Activated CD8-positive, alpha-beta memory T cell treated with anti-CD3 and anti-CD28 coated beads for 24 hours (primary cell): ENCODE data around the gene FNBP1L.

Experiments
- DNase-seq: peaks from one replicate; pipeline ENCODE4 v3.0.0-alpha.2; 2020

Gene FNBP1L

GRCh38 chr1:93447481-93448291, at the start of gene FNBP1L:
Gene FNBP1L (plus strand): TSS chr1:93448118. CDS start chr1:93448282, 164 bp downstream.
- peak; percentile 81 for DNase-seq

- no peak for DNase-seq
Observed at GRCh38 chr1:93399781-93400180, 48.1 kb upstream of the FNBP1L start.

DNA sequence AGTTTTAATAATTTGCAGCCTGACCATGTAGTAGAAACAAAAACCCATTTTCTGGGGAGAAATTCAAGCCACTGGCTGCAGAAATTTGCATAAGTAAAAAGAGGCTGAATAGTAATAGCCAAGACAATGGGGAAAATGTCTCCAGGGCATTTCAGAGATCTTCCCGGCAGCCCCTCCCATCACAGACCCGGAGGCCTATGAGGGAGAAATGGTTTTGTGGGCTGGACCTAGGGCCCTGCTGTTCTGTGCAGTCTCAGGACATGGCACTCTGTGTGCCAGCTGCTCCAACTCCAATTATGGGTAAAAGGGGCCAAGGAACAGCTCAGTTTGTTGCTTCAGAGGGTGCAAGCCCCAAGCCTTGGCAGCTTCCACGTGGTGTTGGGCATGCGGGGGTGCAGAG, 39.7 kb upstream of the FNBP1L start:
- no peak for DNase-seq

- no peak for DNase-seq
Observed at GRCh38 chr1:93411000-93411399, 36.9 kb upstream of the FNBP1L start.

GRCh38 chr1:93414749-93415148, 33.2 kb upstream of the FNBP1L start:
- no peak for DNase-seq

DNA sequence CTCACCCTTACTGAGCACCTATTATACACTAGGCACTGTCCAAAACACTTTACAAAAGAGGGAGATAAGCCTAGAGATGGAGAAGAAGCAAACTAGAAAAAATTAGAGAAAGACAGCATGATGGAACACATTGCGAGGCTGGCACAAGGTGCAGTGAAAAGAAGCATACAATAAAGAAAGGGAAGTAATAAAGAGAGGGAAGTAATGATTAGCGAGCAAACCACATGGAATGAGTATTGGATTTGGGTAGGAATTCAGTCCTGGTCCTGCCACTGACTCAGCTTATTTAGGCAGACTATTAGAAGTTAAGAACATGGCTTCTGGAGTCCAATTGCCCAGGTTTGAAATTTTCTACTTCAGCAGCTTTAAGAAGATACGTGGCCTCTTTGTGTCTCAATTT, 32.6 kb upstream of the FNBP1L start:
- no peak for DNase-seq

- DNase-seq: no peak
Observed at GRCh38 chr1:93416183-93416582, 31.7 kb upstream of the FNBP1L start.

GRCh38 chr1:93419344-93419743, 28.6 kb upstream of the FNBP1L start:
- DNase-seq: no peak

DNA sequence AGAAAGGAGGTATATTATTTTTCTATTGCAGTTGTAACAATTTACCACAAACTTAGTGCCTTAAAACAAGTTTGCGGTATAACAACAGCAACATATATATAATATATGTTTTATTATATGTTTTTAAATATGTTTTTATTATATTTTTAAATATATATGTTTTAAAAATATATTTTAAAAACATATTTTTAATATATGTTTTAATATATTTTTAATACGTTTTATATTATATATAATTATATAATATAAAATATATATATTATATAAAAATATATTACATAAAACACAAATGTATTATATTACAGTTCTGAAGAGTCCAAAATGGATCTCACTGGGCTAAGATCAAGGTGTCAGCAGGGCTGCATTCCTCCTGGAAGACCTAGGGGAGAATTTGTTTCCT, 27.5 kb upstream of the FNBP1L start:
- no peak for DNase-seq

- DNase-seq: no peak
Observed at GRCh38 chr1:93426181-93426580, 21.7 kb upstream of the FNBP1L start.

DNA sequence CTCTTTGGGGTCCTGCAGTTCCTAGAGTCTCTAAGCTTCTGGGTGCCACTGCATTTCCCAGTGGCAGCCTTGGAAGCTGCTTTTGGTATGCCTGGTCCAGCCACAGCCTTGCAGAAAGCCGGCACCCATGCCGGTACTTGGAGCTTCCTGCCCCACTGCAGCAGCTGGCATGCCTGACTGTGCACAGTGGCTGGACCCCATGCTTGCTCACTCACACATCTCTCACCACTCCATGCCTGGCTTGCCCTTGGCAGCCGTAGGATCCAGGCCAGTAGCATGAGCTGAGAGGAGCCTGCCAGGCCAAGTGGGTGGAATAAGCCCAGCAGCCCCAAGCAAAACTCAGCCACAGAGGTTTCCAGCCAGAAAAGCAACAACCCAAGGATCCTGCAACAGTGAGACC, 20.3 kb upstream of the FNBP1L start:
- DNase-seq: no peak

DNA sequence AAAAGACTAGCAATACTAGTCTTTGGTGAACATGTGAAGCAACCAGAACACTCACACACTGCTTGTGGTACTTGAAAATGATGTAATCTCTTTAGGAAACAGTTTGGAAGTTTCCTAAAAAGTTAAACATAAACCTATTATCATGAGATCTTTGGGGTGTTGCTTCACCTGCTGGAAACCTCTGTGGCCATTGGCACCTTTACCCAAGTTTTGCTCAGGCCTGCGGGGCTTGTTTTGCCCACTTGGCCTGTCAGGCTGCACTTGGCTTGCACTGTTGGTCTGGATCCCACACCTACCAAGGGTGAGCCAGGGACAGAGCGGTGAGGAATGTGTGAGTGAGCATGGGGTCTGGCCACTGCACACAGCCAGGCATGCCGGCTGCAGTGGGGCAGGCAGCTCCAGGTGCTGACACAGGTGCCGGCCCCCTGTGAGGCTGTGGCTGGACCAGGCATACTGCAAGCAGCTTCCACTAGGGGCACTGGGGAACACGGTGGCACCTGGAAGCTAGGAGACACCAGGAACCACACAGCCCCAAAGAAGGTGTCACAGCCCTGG, 14.4 kb upstream of the FNBP1L start:
- no peak for DNase-seq

- DNase-seq: no peak
Observed at GRCh38 chr1:93434088-93434487, 13.8 kb upstream of the FNBP1L start.

DNA sequence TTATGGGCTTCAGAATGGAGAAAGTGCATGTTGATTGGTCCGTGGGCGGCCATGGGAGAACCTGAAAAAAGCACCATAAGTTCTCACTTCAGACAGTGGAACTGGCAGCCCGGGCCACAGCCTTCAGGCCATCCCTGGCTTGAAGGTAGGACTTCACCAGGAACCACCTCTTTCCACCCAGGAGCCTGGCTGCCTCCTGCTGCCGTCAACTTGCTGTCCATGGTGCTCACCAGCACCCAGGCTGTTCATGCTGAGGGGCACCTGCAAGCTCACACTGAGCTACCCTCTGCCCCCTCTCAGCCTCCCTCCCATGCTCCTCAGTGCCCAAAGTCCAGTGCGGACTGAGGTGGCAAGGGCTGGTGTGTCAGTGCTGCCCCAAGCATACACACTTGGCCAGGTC, 12.9 kb upstream of the FNBP1L start:
- DNase-seq: no peak

GRCh38 chr1:93435443-93435842, 12.5 kb upstream of the FNBP1L start:
- DNase-seq: no peak

DNA sequence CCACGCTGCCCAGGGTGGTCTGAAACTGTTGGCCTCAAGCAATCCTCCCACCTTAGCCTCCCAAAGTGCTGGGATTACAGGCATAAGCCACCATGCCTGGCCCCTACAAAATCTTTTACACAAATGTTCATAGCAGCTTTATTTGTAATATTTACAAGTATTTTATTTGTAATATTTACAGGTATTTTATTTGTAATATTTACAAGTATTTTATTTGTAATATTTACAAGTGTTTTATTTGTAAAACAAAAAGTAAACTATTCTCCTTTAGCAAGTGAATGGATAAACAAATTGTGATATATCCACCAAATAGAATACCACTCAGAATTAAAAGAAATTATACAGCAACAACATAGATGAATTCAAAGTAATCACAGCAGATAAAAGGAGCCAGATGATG, 11.4 kb upstream of the FNBP1L start:
- DNase-seq: no peak

- no peak for DNase-seq
Observed at GRCh38 chr1:93437976-93438605, 9.8 kb upstream of the FNBP1L start.

GRCh38 chr1:93438716-93439115, 9.2 kb upstream of the FNBP1L start:
- DNase-seq: no peak

- no peak for DNase-seq
Observed at GRCh38 chr1:93440272-93440671, 7.6 kb upstream of the FNBP1L start.

- DNase-seq: no peak
Observed at GRCh38 chr1:93440706-93441105, 7.2 kb upstream of the FNBP1L start.

- DNase-seq: no peak
Observed at GRCh38 chr1:93441589-93441988, 6.3 kb upstream of the FNBP1L start.

DNA sequence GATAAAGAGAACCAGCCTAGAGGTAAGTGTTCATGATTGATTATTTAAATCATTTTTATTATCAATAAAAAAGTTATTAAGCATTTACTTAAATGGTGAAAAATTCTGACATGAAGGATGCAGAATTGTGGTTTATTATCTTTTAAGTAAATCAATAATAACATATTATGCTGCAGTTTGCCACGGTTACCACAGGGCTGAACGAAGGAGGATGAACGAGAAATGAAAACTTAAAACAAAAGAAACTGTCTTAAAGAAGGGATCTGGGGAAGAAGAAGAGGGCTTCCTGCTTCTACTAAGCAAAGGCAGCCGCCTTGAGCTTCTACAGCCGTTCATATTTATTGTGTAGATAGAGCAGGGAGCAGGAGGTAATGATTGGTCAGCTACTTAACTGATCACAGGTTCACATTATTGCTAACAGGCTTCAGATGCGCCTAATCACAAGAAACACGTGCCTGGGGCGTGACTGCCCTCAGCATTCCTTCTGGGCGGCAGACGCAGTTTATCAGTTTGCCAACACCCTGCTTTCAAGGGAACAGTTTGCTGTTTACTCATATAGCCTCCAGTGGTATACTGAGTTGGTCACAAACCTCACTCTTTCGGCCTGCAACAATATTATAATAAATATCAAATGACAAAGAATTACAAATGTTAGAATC, 5.8 kb upstream of the FNBP1L start:
- DNase-seq: no peak

- DNase-seq: no peak
Observed at GRCh38 chr1:93442741-93443140, 5.2 kb upstream of the FNBP1L start.

DNA sequence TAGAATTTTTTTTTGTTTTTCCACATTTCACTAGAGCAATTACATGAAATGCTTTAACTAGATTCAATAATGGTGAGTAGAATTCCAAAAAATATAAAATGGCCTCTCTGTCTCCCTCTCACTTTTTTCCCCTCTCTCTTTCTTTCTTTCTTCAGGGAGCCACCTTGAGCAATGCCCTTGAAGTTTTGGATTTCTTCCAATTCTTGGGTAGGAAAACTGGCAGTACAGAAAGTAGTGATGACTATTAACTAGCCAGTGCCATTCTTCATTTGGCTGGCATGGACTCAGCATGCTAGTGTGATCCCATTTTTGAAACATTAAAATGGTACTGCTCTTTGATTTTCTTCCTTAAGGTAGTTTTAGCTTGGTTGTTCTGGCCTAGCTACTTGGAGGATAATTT, 4.5 kb upstream of the FNBP1L start:
- DNase-seq: no peak
